Neural cell (in vitro differentiated cells): ENCODE data around the gene MYH1. TPM values are rescaled to one million over a fixed set of nuclear protein-coding genes. Genes with fewer than 3 reads are reported as not detected.

Experiments
- H2AFZ ChIP-seq: fragments of 200-600, 300-800 bp; sonication (generic), shearing (Covaris generic); 2 replicates; pipeline ENCODE4 v1.6.0; 2014; ENCODE audit warnings: low read depth, mild to moderate bottlenecking, antibody characterized with exemption, low read length, moderate library complexity
- H3F3A ChIP-seq: fragments of 200-600 bp; shearing (Covaris generic); 2 replicates; pipeline ENCODE4 v1.6.1; 2016; ENCODE audit warnings: mild to moderate bottlenecking, moderate library complexity, mixed read lengths, antibody characterized with exemption, low read length; ENCODE audit not compliant: insufficient read depth, poor library complexity, severe bottlenecking
- H3K27ac ChIP-seq: fragments of 200-600, 300-800 bp; sonication (generic), shearing (Covaris generic); 2 replicates; pipeline ENCODE4 v1.5.1; 2014; ENCODE audit warnings: mild to moderate bottlenecking, low read length, moderate library complexity
- H3K27me3 ChIP-seq: fragments of 300-800, 200-600 bp; sonication (generic), shearing (Covaris generic); 2 replicates; pipeline ENCODE4 v1.6.0; 2014; ENCODE audit warnings: mild to moderate bottlenecking, low read depth, low read length, moderate library complexity; ENCODE audit not compliant: insufficient read depth
- H3K36me3 ChIP-seq: fragments of 300-800, 200-600 bp; sonication (generic), shearing (Covaris generic); 2 replicates; pipeline ENCODE4 v1.5.1; 2014; ENCODE audit warnings: mild to moderate bottlenecking, antibody characterized with exemption, low read length, moderate library complexity; ENCODE audit not compliant: insufficient read depth
- H3K4me2 ChIP-seq: fragments of 300-800, 200-600 bp; sonication (generic), shearing (Covaris generic); 2 replicates; pipeline ENCODE4 v1.6.0; 2014; ENCODE audit warnings: mild to moderate bottlenecking, low read length
- H3K4me3 ChIP-seq: fragments of 300-800, 200-600 bp; sonication (generic), shearing (Covaris generic); 2 replicates; pipeline ENCODE4 v1.5.1; 2014; ENCODE audit warnings: mild to moderate bottlenecking, low read length, moderate library complexity
- H3K79me2 ChIP-seq: fragments of 200-600 bp; shearing (Covaris generic); replicated peaks from 2 replicates; pipeline ENCODE4 v1.6.0; 2014; ENCODE audit warnings: mild to moderate bottlenecking, low read length, moderate library complexity; ENCODE audit not compliant: insufficient read depth
- H3K9ac ChIP-seq: fragments of 300-800, 200-600 bp; sonication (generic), shearing (Covaris generic); 2 replicates; pipeline ENCODE4 v1.6.1; 2016; ENCODE audit warnings: mild to moderate bottlenecking, low read length, mixed read lengths
- H3K9me2 ChIP-seq: fragments of 200-600 bp; shearing (Covaris generic); 2 replicates; pipeline ENCODE4 v1.6.1; 2016; ENCODE audit warnings: mild to moderate bottlenecking, low read length, mixed read lengths; ENCODE audit not compliant: insufficient read depth
- H3K9me3 ChIP-seq: fragments of 200-600, 300-800 bp; sonication (generic), shearing (Covaris generic); 2 replicates; pipeline ENCODE4 v1.6.1; 2016; ENCODE audit warnings: mild to moderate bottlenecking, mixed run types, low read length, moderate library complexity, mixed read lengths
- H4K20me1 ChIP-seq: fragments of 200-600 bp; shearing (Covaris generic); 2 replicates; pipeline ENCODE4 v1.6.1; 2016; ENCODE audit warnings: mild to moderate bottlenecking, mixed run types; ENCODE audit not compliant: insufficient read depth
- EP300 ChIP-seq: fragments of 450-650 bp; conservative IDR thresholded peaks from 2 replicates; pipeline ENCODE4 v1.6.1; 2014; ENCODE audit warnings: antibody characterized with exemption, mild to moderate bottlenecking, moderate library complexity; ENCODE audit not compliant: poor library complexity, severe bottlenecking
- EZH2 ChIP-seq: fragments of 200-600, 300-800 bp; shearing (Covaris generic), sonication (generic); IDR thresholded peaks from 2 replicates; pipeline ENCODE4 v1.6.1; 2014; ENCODE audit warnings: antibody characterized with exemption, low read length, borderline replicate concordance, mild to moderate bottlenecking; ENCODE audit not compliant: insufficient read depth, poor library complexity, severe bottlenecking
- MXI1 ChIP-seq: fragments of 450-650 bp; conservative IDR thresholded peaks from 2 replicates; pipeline ENCODE4 v1.6.1; 2014; ENCODE audit warnings: antibody characterized with exemption, mild to moderate bottlenecking; ENCODE audit not compliant: poor library complexity, severe bottlenecking
- POLR2AphosphoS5 ChIP-seq: IDR thresholded peaks from 2 replicates; pipeline ENCODE4 v1.6.1; 2012
- RAD21 ChIP-seq: fragments of 450-650 bp; conservative IDR thresholded peaks from 2 replicates; pipeline ENCODE4 v1.6.1; 2014; ENCODE audit warnings: antibody characterized with exemption, mild to moderate bottlenecking, moderate library complexity
- SMC3 ChIP-seq: fragments of 450-650 bp; conservative IDR thresholded peaks from 2 replicates; pipeline ENCODE4 v1.6.1; 2014; ENCODE audit warnings: antibody characterized with exemption, mild to moderate bottlenecking, moderate library complexity; ENCODE audit not compliant: poor library complexity
- TAF1 ChIP-seq: IDR thresholded peaks from 2 replicates; pipeline ENCODE4 v1.6.1; 2012; ENCODE audit warnings: low read depth
- polyA plus RNA-seq: library from polyadenylated mRNA; depleted of rRNA; stranded (reverse); fragments of >200 nt; gene quantifications from 2 replicates; pipeline ENCODE4 v1.2.3, GENCODE V29; 2014
- TF ChIP-seq, protein P1 (sequence below): fragments of 450-650 bp; IDR thresholded peaks from 2 replicates; pipeline ENCODE4 v1.5.1; 2014; ENCODE audit warnings: antibody characterized with exemption, mild to moderate bottlenecking, moderate library complexity; ENCODE audit not compliant: poor library complexity, severe bottlenecking
- TF ChIP-seq, protein P2 (sequence below): IDR thresholded peaks from 2 replicates; pipeline ENCODE4 v1.6.1; 2012; ENCODE audit warnings: borderline replicate concordance

MYH1 gene
- polyA plus RNA-seq, 1 donor from 2014 or later = not detected

DNA sequence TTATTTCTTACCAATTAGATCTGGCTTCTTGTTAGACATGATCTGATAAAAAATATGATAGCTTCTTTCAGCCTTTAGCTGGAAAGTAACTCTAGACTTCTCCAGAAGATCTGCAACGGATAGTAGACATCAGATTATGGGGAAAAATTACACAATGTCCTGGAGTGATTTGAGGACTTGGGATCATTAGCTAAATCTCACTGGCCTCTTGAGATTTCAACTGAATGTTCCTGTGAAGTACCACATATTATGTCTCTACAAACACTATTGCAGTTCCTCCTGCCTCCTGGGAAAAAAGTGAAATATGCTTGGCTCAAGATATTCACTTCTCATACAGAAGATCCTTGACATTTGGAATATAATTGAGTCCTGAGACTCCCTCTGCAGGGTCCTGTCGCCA is 5.5 kb downstream of the MYH1 start:
- H3F3A ChIP-seq = no peaks in the 10 kb centered on the region
- TF ChIP-seq EP300 (no peak), EZH2 (no peak), RAD21 (no peak), TAF1 (no peak), MXI1 (no peak), SMC3 (no peak), POLR2AphosphoS5 (no peak)
- TF ChIP-seq, protein P1, sequence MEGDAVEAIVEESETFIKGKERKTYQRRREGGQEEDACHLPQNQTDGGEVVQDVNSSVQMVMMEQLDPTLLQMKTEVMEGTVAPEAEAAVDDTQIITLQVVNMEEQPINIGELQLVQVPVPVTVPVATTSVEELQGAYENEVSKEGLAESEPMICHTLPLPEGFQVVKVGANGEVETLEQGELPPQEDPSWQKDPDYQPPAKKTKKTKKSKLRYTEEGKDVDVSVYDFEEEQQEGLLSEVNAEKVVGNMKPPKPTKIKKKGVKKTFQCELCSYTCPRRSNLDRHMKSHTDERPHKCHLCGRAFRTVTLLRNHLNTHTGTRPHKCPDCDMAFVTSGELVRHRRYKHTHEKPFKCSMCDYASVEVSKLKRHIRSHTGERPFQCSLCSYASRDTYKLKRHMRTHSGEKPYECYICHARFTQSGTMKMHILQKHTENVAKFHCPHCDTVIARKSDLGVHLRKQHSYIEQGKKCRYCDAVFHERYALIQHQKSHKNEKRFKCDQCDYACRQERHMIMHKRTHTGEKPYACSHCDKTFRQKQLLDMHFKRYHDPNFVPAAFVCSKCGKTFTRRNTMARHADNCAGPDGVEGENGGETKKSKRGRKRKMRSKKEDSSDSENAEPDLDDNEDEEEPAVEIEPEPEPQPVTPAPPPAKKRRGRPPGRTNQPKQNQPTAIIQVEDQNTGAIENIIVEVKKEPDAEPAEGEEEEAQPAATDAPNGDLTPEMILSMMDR = no peak

DNA sequence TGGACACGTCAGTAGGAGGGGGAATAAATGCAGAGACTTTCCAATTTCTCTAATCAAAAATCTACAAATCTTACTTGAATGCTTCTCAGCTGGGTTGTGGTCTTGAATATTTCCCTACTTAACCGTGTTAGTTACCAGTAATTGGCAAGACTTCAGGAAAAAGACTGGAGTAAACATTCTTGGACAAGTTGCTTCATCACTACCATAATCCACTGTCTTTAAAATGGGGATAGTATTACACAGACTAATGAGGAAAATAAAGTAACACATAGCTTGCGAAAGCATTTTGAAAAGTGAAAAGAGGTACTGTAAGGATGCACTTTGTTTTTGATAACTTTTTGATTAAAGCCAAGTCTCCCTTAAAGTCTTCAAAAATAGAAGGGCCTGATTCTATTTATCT is 18.4 kb downstream of the MYH1 start:
- Histone ChIP-seq H3K9me2 (no peaks in the 10 kb centered on the region), H3K36me3 (no peaks in the 10 kb centered on the region), H3K4me2 (no peak overlapping the region), H3K27ac (no peak overlapping the region), H3K9ac (no peak overlapping the region), H3K79me2 (no peaks in the 10 kb centered on the region), H2AFZ (no peak overlapping the region), H4K20me1 (no peaks in the 10 kb centered on the region), H3K9me3 (no peaks in the 10 kb centered on the region), H3K4me3 (no peak overlapping the region), H3F3A (no peaks in the 10 kb centered on the region), H3K27me3 (no peaks in the 10 kb centered on the region)
- no peak for TF ChIP-seq POLR2AphosphoS5
- no peak for TF ChIP-seq MXI1
- no peak for TF ChIP-seq TAF1
- no peak for TF ChIP-seq EP300
- no peak for TF ChIP-seq EZH2
- TF ChIP-seq, protein P2, sequence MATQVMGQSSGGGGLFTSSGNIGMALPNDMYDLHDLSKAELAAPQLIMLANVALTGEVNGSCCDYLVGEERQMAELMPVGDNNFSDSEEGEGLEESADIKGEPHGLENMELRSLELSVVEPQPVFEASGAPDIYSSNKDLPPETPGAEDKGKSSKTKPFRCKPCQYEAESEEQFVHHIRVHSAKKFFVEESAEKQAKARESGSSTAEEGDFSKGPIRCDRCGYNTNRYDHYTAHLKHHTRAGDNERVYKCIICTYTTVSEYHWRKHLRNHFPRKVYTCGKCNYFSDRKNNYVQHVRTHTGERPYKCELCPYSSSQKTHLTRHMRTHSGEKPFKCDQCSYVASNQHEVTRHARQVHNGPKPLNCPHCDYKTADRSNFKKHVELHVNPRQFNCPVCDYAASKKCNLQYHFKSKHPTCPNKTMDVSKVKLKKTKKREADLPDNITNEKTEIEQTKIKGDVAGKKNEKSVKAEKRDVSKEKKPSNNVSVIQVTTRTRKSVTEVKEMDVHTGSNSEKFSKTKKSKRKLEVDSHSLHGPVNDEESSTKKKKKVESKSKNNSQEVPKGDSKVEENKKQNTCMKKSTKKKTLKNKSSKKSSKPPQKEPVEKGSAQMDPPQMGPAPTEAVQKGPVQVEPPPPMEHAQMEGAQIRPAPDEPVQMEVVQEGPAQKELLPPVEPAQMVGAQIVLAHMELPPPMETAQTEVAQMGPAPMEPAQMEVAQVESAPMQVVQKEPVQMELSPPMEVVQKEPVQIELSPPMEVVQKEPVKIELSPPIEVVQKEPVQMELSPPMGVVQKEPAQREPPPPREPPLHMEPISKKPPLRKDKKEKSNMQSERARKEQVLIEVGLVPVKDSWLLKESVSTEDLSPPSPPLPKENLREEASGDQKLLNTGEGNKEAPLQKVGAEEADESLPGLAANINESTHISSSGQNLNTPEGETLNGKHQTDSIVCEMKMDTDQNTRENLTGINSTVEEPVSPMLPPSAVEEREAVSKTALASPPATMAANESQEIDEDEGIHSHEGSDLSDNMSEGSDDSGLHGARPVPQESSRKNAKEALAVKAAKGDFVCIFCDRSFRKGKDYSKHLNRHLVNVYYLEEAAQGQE = no peak
- TF ChIP-seq SMC3 = no peak
- TF ChIP-seq, protein P1 = no peak
- no peak for TF ChIP-seq RAD21

More for the DNA sequence above, 5.5 kb downstream of the MYH1 start:
- no peaks in the 10 kb centered on the region for H3K9me3 ChIP-seq
- no peaks in the 10 kb centered on the region for H3K36me3 ChIP-seq
- no peak overlapping the region for H2AFZ ChIP-seq
- no peaks in the 10 kb centered on the region for H3K79me2 ChIP-seq
- no peak overlapping the region for H3K9ac ChIP-seq
- H3K9me2 ChIP-seq = no peaks in the 10 kb centered on the region
- H3K4me3 ChIP-seq = no peak overlapping the region
- no peak overlapping the region for H3K27ac ChIP-seq
- H4K20me1 ChIP-seq = no peaks in the 10 kb centered on the region
- no peak overlapping the region for H3K4me2 ChIP-seq
- H3K27me3 ChIP-seq = no peaks in the 10 kb centered on the region
